Measurements from ENCODE around the gene GAGE12J.

GRCh38 chrX:49303346-49303745, 18.5 kb upstream of the GAGE12J start, which contains the start of gene GAGE10:
- no peak for TF ChIP-seq CTCF (conservative IDR thresholded peaks at IDR 0.05 in 1 of 2, IDR thresholded peaks at IDR 0.05 in 1 of 2; ENCODE audit: extremely low read depth in 1 of 2, insufficient read depth in 1 of 2, low read depth in 1 of 2, low read length in 2 of 2)
- no peak for TF ChIP-seq EZH2 (IDR thresholded peaks at IDR 0.05; ENCODE audit: borderline replicate concordance, low read length)
